ENCODE data around the gene FRMPD2. TPM values are rescaled to one million over a fixed set of nuclear protein-coding genes. Genes with fewer than 3 reads are reported as not detected.
A peak's percentile ranks its signal among the peaks of the same experiment; 100 is the strongest.

The FRMPD2 gene
- total RNA-seq, 1 experiment from 2014 or later: 1.1 TPM

DNA sequence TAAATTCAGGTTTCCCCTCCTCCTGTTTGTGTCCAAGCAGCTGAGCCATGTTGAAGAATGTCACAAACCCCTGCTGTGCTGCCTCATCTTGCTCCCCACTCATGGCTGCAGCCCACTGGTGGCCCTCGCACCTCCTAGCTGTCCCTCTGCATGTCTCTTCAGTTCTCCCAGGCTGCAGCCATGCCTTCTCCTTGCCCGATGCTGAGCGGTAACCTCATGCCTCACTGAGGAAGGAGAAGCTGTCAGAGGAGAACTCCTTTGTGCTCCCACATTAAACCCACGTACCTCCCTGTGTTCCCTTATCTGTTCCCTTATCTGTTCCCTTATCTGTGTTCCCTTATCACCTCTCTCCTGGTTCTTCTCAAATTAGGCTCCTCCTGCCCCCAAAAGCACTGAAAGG is 10.3 kb upstream of the FRMPD2 start (continued):
- TF ChIP-seq ZNF532 (CRISPR knock-in tag; IDR thresholded peaks at IDR 0.05; ENCODE audit: borderline replicate concordance) (no peak), RORB (CRISPR knock-in tag; IDR thresholded peaks at IDR 0.05) (no peak)

- Mint-ChIP-seq H3K36me3 (peaks cover 29% of the 10 kb centered on the region), H3K9me3 (peaks cover 41% of the 10 kb centered on the region), H3K4me1 (peaks cover 4% of the 10 kb centered on the region; the same call in 1 of the 2 replicates), H3K27ac (no peak overlapping the region), H3K4me3 (no peak overlapping the region), H3K27me3 (ENCODE audit: low read depth) (peaks cover 2% of the 10 kb centered on the region)
- ChIA-PET CTCF (no interaction called here), POLR2A (no interaction called here)
- TF ChIP-seq TCF7 (CRISPR knock-in tag; IDR thresholded peaks at IDR 0.05; ENCODE audit: low read depth) (no peak), GTF2I (CRISPR knock-in tag; conservative IDR thresholded peaks at IDR 0.05) (no peak)
- TF ChIP-seq, protein P1, sequence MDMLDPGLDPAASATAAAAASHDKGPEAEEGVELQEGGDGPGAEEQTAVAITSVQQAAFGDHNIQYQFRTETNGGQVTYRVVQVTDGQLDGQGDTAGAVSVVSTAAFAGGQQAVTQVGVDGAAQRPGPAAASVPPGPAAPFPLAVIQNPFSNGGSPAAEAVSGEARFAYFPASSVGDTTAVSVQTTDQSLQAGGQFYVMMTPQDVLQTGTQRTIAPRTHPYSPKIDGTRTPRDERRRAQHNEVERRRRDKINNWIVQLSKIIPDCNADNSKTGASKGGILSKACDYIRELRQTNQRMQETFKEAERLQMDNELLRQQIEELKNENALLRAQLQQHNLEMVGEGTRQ (CRISPR knock-in tag; IDR thresholded peaks at IDR 0.05): peak; percentile 68
- ATAC-seq (no peak), DNase-seq (ENCODE audit: low spot score) (no peak)
Observed at GRCh38 chr10:48284002-48284546, 9.6 kb upstream of the FRMPD2 start.

DNA sequence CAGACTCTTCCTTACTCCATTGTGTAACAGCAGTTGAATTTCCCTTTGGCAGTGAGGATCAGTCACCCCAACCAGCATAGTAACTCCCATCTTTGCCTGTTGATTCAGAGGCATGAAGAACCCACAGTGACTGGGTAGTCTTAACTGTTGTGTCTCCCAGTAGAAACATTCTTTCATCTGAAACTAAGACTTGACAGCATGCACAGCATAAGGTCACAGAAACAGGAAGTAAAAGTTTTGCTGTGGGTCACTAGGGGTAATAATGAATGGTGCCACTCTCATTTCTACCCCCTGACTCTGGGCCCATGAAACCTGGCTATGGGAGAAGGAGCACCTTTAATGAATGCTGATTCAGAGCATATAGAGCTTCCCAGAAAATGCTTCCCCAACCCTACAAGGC is 8.3 kb upstream of the FRMPD2 start:
- CTCF ChIA-PET: no interaction called here
- H3K9me3 Mint-ChIP-seq: peaks cover 41% of the 10 kb centered on the region
- H3K27ac Mint-ChIP-seq: no peak overlapping the region

More for the DNA sequence above, 8.3 kb upstream of the FRMPD2 start:
- ATAC-seq (no peak), DNase-seq (ENCODE audit: low spot score) (no peak)
- TF ChIP-seq ZNF281 (CRISPR knock-in tag; IDR thresholded peaks at IDR 0.05): no peak
- TF ChIP-seq, protein P2, sequence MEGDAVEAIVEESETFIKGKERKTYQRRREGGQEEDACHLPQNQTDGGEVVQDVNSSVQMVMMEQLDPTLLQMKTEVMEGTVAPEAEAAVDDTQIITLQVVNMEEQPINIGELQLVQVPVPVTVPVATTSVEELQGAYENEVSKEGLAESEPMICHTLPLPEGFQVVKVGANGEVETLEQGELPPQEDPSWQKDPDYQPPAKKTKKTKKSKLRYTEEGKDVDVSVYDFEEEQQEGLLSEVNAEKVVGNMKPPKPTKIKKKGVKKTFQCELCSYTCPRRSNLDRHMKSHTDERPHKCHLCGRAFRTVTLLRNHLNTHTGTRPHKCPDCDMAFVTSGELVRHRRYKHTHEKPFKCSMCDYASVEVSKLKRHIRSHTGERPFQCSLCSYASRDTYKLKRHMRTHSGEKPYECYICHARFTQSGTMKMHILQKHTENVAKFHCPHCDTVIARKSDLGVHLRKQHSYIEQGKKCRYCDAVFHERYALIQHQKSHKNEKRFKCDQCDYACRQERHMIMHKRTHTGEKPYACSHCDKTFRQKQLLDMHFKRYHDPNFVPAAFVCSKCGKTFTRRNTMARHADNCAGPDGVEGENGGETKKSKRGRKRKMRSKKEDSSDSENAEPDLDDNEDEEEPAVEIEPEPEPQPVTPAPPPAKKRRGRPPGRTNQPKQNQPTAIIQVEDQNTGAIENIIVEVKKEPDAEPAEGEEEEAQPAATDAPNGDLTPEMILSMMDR (IDR thresholded peaks at IDR 0.05): no peak
- no peak for TF ChIP-seq STAT6 (CRISPR knock-in tag; conservative IDR thresholded peaks at IDR 0.05; ENCODE audit: low read depth)
- no peak for TF ChIP-seq ZNF416 (CRISPR knock-in tag; IDR thresholded peaks at IDR 0.05)
- no peak for TF ChIP-seq RORB (CRISPR knock-in tag; IDR thresholded peaks at IDR 0.05)
- TF ChIP-seq SMAD3 (CRISPR knock-in tag; IDR thresholded peaks at IDR 0.05; ENCODE audit: borderline replicate concordance): no peak
- TF ChIP-seq, protein P3, sequence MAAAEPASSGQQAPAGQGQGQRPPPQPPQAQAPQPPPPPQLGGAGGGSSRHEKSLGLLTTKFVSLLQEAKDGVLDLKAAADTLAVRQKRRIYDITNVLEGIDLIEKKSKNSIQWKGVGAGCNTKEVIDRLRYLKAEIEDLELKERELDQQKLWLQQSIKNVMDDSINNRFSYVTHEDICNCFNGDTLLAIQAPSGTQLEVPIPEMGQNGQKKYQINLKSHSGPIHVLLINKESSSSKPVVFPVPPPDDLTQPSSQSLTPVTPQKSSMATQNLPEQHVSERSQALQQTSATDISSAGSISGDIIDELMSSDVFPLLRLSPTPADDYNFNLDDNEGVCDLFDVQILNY (CRISPR knock-in tag; IDR thresholded peaks at IDR 0.05): no peak
- TF ChIP-seq SMAD4 (CRISPR knock-in tag; IDR thresholded peaks at IDR 0.05): no peak
- TF ChIP-seq ATF1 (CRISPR knock-in tag; IDR thresholded peaks at IDR 0.05): no peak
- no peak for TF ChIP-seq ZNF263 (CRISPR knock-in tag; IDR thresholded peaks at IDR 0.05; ENCODE audit: low read depth)
- TF ChIP-seq PREB (CRISPR knock-in tag; IDR thresholded peaks at IDR 0.05; ENCODE audit: borderline replicate concordance): no peak
- peaks cover 2% of the 10 kb centered on the region for H3K27me3 Mint-ChIP-seq (ENCODE audit: low read depth)
- POLR2A ChIA-PET: no interaction called here
- peaks cover 29% of the 10 kb centered on the region for H3K36me3 Mint-ChIP-seq
- H3K4me1 Mint-ChIP-seq: no peaks in the 10 kb centered on the region
- no peak overlapping the region for H3K4me3 Mint-ChIP-seq

Data from WTC11 (cell line).